Fibroblast of lung (primary cell): Measurements from ENCODE around the gene PLEKHA7. TPM values are rescaled to one million over a fixed set of nuclear protein-coding genes. Genes with fewer than 3 reads are reported as not detected.

Experiments
- DNase-seq, 2 donors: peaks; one replicate each; pipeline versions ENCODE4 v3.0.0 to v3.0.0-alpha.2; 2010; ENCODE audit warnings: low read depth in 2 of 2
- H2AFZ ChIP-seq: 2 replicates; pipeline ENCODE4 v1.5.1; 2012; ENCODE audit warnings: low read length, control low read depth, inconsistent platforms
- H3K27ac ChIP-seq: 2 replicates; pipeline ENCODE4 v1.5.1; 2011; ENCODE audit warnings: low read length, control low read depth; ENCODE audit not compliant: insufficient read depth
- H3K27me3 ChIP-seq: 2 replicates; pipeline ENCODE4 v1.5.1; 2011; ENCODE audit warnings: mild to moderate bottlenecking, low read length; ENCODE audit not compliant: control insufficient read depth, insufficient read depth
- H3K36me3 ChIP-seq: 2 replicates; pipeline ENCODE4 v1.5.1; 2011; ENCODE audit warnings: low read length; ENCODE audit not compliant: control insufficient read depth, insufficient read depth
- H3K4me1 ChIP-seq: 2 replicates; pipeline ENCODE4 v1.5.1; 2011; ENCODE audit warnings: low read length; ENCODE audit not compliant: control insufficient read depth, insufficient read depth; ENCODE audit errors: extremely low read depth
- H3K4me2 ChIP-seq: 2 replicates; pipeline ENCODE4 v1.5.1; 2011; ENCODE audit warnings: low read length, control low read depth; ENCODE audit not compliant: insufficient read depth; ENCODE audit errors: extremely low read depth
- H3K4me3 ChIP-seq, 4 experiments: fragments of 200-600 bp in 1 of 4; sonication (generic) in 1 of 4; replicated peaks in 1 of 4; 2 replicates each; pipeline ENCODE4 v1.5.1; 2011 to 2016; ENCODE audit warnings: low read length in 4 of 4, low read depth in 3 of 4, mild to moderate bottlenecking in 3 of 4, control low read depth in 2 of 4, inconsistent platforms in 1 of 4, mixed read lengths in 1 of 4; ENCODE audit not compliant: insufficient read depth in 1 of 4; ENCODE audit errors: control extremely low read depth in 1 of 4
- H3K79me2 ChIP-seq: 2 replicates; pipeline ENCODE4 v1.5.1; 2012; ENCODE audit warnings: mild to moderate bottlenecking, low read length, inconsistent platforms; ENCODE audit not compliant: control insufficient read depth, insufficient read depth
- H3K9ac ChIP-seq: 2 replicates; pipeline ENCODE4 v1.5.1; 2011; ENCODE audit warnings: mild to moderate bottlenecking, low read length, control low read depth; ENCODE audit not compliant: insufficient read depth
- H3K9me3 ChIP-seq: 2 replicates; pipeline ENCODE4 v1.5.1; 2012; ENCODE audit warnings: low read depth, low read length; ENCODE audit not compliant: control insufficient read depth, insufficient read depth
- H4K20me1 ChIP-seq: 2 replicates; pipeline ENCODE4 v1.5.1; 2011; ENCODE audit warnings: low read length; ENCODE audit not compliant: control insufficient read depth, insufficient read depth; ENCODE audit errors: extremely low read depth
- CTCF ChIP-seq, 2 donors: IDR thresholded peaks in 1 of 2; conservative IDR thresholded peaks in 1 of 2; 1 replicate in 1 of 2; 2 replicates in 1 of 2; pipeline ENCODE4 v1.5.1; 2011 to 2012; ENCODE audit warnings: low read length in 2 of 2, control low read depth in 1 of 2, inconsistent platforms in 1 of 2, low read depth in 1 of 2, mild to moderate bottlenecking in 1 of 2
- EZH2 ChIP-seq: IDR thresholded peaks from 2 replicates; pipeline ENCODE4 v1.5.1; 2012; ENCODE audit warnings: low read length, control low read depth, mild to moderate bottlenecking; ENCODE audit errors: missing control alignments
- polyA plus RNA-seq, 2 donors: library from polyadenylated mRNA; depleted of rRNA in 1 of 2; stranded (reverse) in 1 of 2; unstranded in 1 of 2; fragments of >200 nt; gene quantifications; 2 replicates each; pipeline ENCODE4 v1.2.1, GENCODE V29; 2011 to 2012; ENCODE audit warnings: missing spikeins in 1 of 2
- total RNA-seq: library from RNA; depleted of rRNA; stranded (reverse); fragments of >200 nt; gene quantifications from 2 replicates; pipeline ENCODE4 v1.2.1, GENCODE V29; 2014

Gene PLEKHA7
- total and polyA plus RNA-seq, 2 donors (not counting 1 experiment from before 2014, with no cell fraction given) = 0.11 to 0.17 TPM

- H3K9ac ChIP-seq = no peak overlapping the region
These were observed 159.2 kb downstream of the PLEKHA7 start for GRCh38 chr11:16854979-16855378.

GRCh38 chr11:16853859-16854258 lies 160.4 kb downstream of the PLEKHA7 start:
- no peak overlapping the region for H3K4me2 ChIP-seq
- DNase-seq = no peak
- no peaks in the 10 kb centered on the region for H3K79me2 ChIP-seq
- H3K27me3 ChIP-seq = no peaks in the 10 kb centered on the region
- no peaks in the 10 kb centered on the region for H3K4me1 ChIP-seq
- H3K36me3 ChIP-seq = no peaks in the 10 kb centered on the region
- H3K9ac ChIP-seq = no peak overlapping the region
- no peaks in the 10 kb centered on the region for H4K20me1 ChIP-seq
- H3K4me3 ChIP-seq = no peak overlapping the region
- no peak overlapping the region for H3K27ac ChIP-seq
- TF ChIP-seq CTCF (conservative IDR thresholded peaks at IDR 0.05 in 1 of 2, IDR thresholded peaks at IDR 0.05 in 1 of 2; ENCODE audit: low read depth in 1 of 2, low read length in 2 of 2) (no peak), EZH2 (no peak)
- H2AFZ ChIP-seq = no peak overlapping the region
- no peaks in the 10 kb centered on the region for H3K9me3 ChIP-seq

More at GRCh38 chr11:16854979-16855378, 159.2 kb downstream of the PLEKHA7 start:
- DNase-seq = no peak
- Histone ChIP-seq H4K20me1 (no peaks in the 10 kb centered on the region), H3K4me1 (no peaks in the 10 kb centered on the region), H3K9me3 (no peaks in the 10 kb centered on the region), H3K4me3 (no peak overlapping the region), H3K36me3 (no peaks in the 10 kb centered on the region), H3K27me3 (no peaks in the 10 kb centered on the region), H3K79me2 (no peaks in the 10 kb centered on the region), H3K4me2 (no peak overlapping the region), H2AFZ (no peak overlapping the region), H3K27ac (no peak overlapping the region)
- TF ChIP-seq EZH2 = no peak
- TF ChIP-seq CTCF (conservative IDR thresholded peaks at IDR 0.05 in 1 of 2, IDR thresholded peaks at IDR 0.05 in 1 of 2; ENCODE audit: low read depth in 1 of 2, low read length in 2 of 2) = no peak

- H3K9ac ChIP-seq = no peak overlapping the region
- no peaks in the 10 kb centered on the region for H3K9me3 ChIP-seq
- TF ChIP-seq EZH2 (no peak), CTCF (conservative IDR thresholded peaks at IDR 0.05 in 1 of 2, IDR thresholded peaks at IDR 0.05 in 1 of 2; ENCODE audit: low read depth in 1 of 2, low read length in 2 of 2) (no peak)
These were observed 160.9 kb downstream of the PLEKHA7 start for GRCh38 chr11:16853266-16853665.

More at GRCh38 chr11:16853266-16853665, 160.9 kb downstream of the PLEKHA7 start:
- no peaks in the 10 kb centered on the region for H3K79me2 ChIP-seq
- H3K36me3 ChIP-seq = no peaks in the 10 kb centered on the region
- H3K4me3 ChIP-seq = no peak overlapping the region
- no peak for DNase-seq
- H2AFZ ChIP-seq = no peak overlapping the region
- no peak overlapping the region for H3K27ac ChIP-seq
- H4K20me1 ChIP-seq = no peaks in the 10 kb centered on the region
- no peaks in the 10 kb centered on the region for H3K4me1 ChIP-seq
- no peak overlapping the region for H3K4me2 ChIP-seq
- no peaks in the 10 kb centered on the region for H3K27me3 ChIP-seq
